ENCODE data around the gene TNFSF8. TPM values are rescaled to one million over a fixed set of nuclear protein-coding genes. Genes with fewer than 3 reads are reported as not detected.

The TNFSF8 gene
- total and polyA plus RNA-seq, 11 donors, result 0.25 to 4.9 (median 0.74) TPM; not detected in 1

DNA sequence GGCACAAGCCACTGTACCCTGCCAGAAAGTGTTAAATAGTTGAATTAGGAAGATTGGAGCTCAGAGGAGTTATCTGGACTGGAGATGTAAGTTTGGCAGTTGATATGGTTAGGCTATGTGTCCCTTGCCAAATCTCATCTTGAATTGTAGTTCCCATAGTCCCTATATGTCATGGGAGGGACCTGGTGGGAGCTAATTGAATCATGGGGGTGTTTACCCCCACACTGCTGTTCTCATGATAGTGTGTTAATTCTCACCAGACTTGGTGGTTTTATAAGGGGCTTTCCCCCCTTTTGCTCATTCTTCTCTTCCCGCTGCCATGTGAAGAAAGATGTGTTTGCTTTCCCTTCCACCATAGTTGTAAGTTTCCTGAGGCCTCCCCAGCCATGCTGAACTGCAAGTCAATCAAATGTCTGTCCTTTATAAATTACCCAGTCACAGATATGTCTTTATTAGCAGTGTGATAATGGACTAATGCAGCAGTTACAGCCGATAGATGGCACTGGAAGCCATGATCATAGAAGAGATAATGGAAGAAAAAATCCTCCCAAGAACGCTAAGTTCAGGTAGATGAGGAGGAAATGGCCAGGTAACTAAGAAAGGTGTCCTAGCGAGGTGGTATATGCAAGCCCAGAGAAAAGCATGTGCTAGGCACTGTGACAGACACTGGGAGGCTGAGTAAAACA is 51.4 kb downstream of the TNFSF8 start:
- WGBS, 4 donors, result 82 to 91% (median 89%) methylated on average over 4 of the region's 4 CpGs
- TF ChIP-seq CTCF (IDR thresholded peaks at IDR 0.05) (no peak), POLR2A (IDR thresholded peaks at IDR 0.05) (no peak)
- Histone ChIP-seq H3K9me3 (peaks cover 0 to 28% (median 2%) of the 10 kb centered on the region in 12 donors), H3K27me3 (no peaks in the 10 kb centered on the region), H3K27ac (no peak overlapping the region), H3K36me3 (no peaks in the 10 kb centered on the region), H3K4me3 (no peak overlapping the region), H3K4me1 (no peaks in the 10 kb centered on the region)
- ATAC-seq (no peak), DNase-seq (no peak)
- intact Hi-C loops (cut with DNase I), result no loop called here

GRCh38 chr9:114869845-114870244 is 60.5 kb downstream of the TNFSF8 start:
- H3K36me3 ChIP-seq, result no peaks in the 10 kb centered on the region
- H3K27me3 ChIP-seq, result peaks cover 0 to 3% (median 0%) of the 10 kb centered on the region in 9 donors
- intact Hi-C loops (cut with DNase I), result no loop called here
- no peak for TF ChIP-seq CTCF (IDR thresholded peaks at IDR 0.05)
- no peak for TF ChIP-seq POLR2A (IDR thresholded peaks at IDR 0.05)
- no peak overlapping the region for H3K27ac ChIP-seq
- ATAC-seq (no peak), DNase-seq (no peak)
- H3K9me3 ChIP-seq, result peaks cover 0 to under 1% (median 0%) of the 10 kb centered on the region in 12 donors
- WGBS, 4 donors, result 42 to 57% (median 54%) methylated on average over 3 of the region's 3 CpGs
- no peak overlapping the region for H3K4me3 ChIP-seq
- H3K4me1 ChIP-seq, result no peaks in the 10 kb centered on the region

GRCh38 chr9:114869378-114869777 is 61.0 kb downstream of the TNFSF8 start:
- no peak for DNase-seq
- Histone ChIP-seq H3K4me1 (no peaks in the 10 kb centered on the region), H3K36me3 (no peaks in the 10 kb centered on the region), H3K27ac (no peak overlapping the region), H3K9me3 (no peaks in the 10 kb centered on the region), H3K27me3 (peaks cover 0 to 3% (median 0%) of the 10 kb centered on the region in 9 donors), H3K4me3 (no peak overlapping the region)
- intact Hi-C loops (cut with DNase I), result no loop called here
- no peak for ATAC-seq
- WGBS, 4 donors, result 85 to 96% (median 91%) methylated on average over 5 of the region's 5 CpGs
- no peak for TF ChIP-seq POLR2A (IDR thresholded peaks at IDR 0.05)
- no peak for TF ChIP-seq CTCF (IDR thresholded peaks at IDR 0.05)

- H3K27ac ChIP-seq, result no peak overlapping the region
- peaks cover 0 to 3% (median 0%) of the 10 kb centered on the region in 9 donors for H3K27me3 ChIP-seq
- no peaks in the 10 kb centered on the region for H3K36me3 ChIP-seq
- DNase-seq, result no peak
- 79 to 87% (median 84%) methylated on average over 5 of the region's 5 CpGs for WGBS, 4 donors
- ATAC-seq, result no peak
- intact Hi-C loops (cut with DNase I), result no loop called here
- H3K4me3 ChIP-seq, result no peak overlapping the region
- TF ChIP-seq CTCF (IDR thresholded peaks at IDR 0.05) (no peak), POLR2A (IDR thresholded peaks at IDR 0.05) (no peak)
- H3K4me1 ChIP-seq, result peaks cover 0 to 4% (median 0%) of the 10 kb centered on the region in 12 donors
- H3K9me3 ChIP-seq, result no peaks in the 10 kb centered on the region
These were observed 63.1 kb downstream of the TNFSF8 start for GRCh38 chr9:114867327-114867726.

Measured in heart left ventricle (tissue), 16 donors.